ENCODE results near the gene AKT3. TPM values are rescaled to one million over a fixed set of nuclear protein-coding genes. Genes with fewer than 3 reads are reported as not detected.
"Not testable (repeated sequence)": the region's sequence is repeated elsewhere in the genome, so short reads cannot be mapped to it uniquely, and the experiment has no call there.

AKT3 gene
- total and polyA plus RNA-seq, 5 donors from 2014 or later, result 0.81 to 84.2 (median 2.8) TPM

GRCh38 chr1:243882276-243882675 is 32.2 kb upstream of the AKT3 start:
- Mint-ChIP-seq H3K36me3 (no peaks in the 10 kb centered on the region), H3K27me3 (peaks cover 33% of the 10 kb centered on the region), H3K9me3 (peaks cover 0 to 6% (median 0%) of the 10 kb centered on the region in 7 donors), H3K4me1 (no peaks in the 10 kb centered on the region), H3K27ac (no peak overlapping the region), H3K4me3 (no peak overlapping the region)
- Histone ChIP-seq H3K27ac (ENCODE audit: insufficient read depth, low read length, poor library complexity, severe bottlenecking) (no peak overlapping the region), H3K9me3 (ENCODE audit: control insufficient read depth in 2 of 2, low read length in 2 of 2) (no peaks in the 10 kb centered on the region), H3K4me3 (ENCODE audit: low read depth, low read length) (no peak overlapping the region), H3K4me1 (ENCODE audit: control insufficient read depth, insufficient read depth, low read length, poor library complexity, severe bottlenecking) (no peaks in the 10 kb centered on the region), H3K36me3 (ENCODE audit: control insufficient read depth, insufficient read depth, low read length) (no peaks in the 10 kb centered on the region), H3K27me3 (ENCODE audit: control insufficient read depth, insufficient read depth, low read length) (peaks cover 7% of the 10 kb centered on the region)
- DNase-seq (no peak), ATAC-seq (ENCODE audit: low read depth in 2 of 2) (no peak)

- H3K9me3 ChIP-seq (ENCODE audit: control insufficient read depth in 2 of 2, low read length in 2 of 2); ATAC-seq (ENCODE audit: low read depth in 2 of 2); DNase-seq; H3K4me1 Mint-ChIP-seq; H3K4me3 ChIP-seq (ENCODE audit: low read depth, low read length); H3K4me3 Mint-ChIP-seq; H3K36me3 ChIP-seq (ENCODE audit: control insufficient read depth, insufficient read depth, low read length); H3K27ac ChIP-seq (ENCODE audit: insufficient read depth, low read length, poor library complexity, severe bottlenecking); H3K27me3 ChIP-seq (ENCODE audit: control insufficient read depth, insufficient read depth, low read length); H3K4me1 ChIP-seq (ENCODE audit: control insufficient read depth, insufficient read depth, low read length, poor library complexity, severe bottlenecking); H3K27ac Mint-ChIP-seq; H3K36me3 Mint-ChIP-seq: not testable (repeated sequence)
- Mint-ChIP-seq H3K9me3 (peaks cover 0 to 17% (median 8%) of the 10 kb centered on the region in 7 donors), H3K27me3 (peaks cover 29% of the 10 kb centered on the region)
These were observed 27.0 kb upstream of the AKT3 start for GRCh38 chr1:243877058-243877457.

- H3K27me3 Mint-ChIP-seq, result peaks cover 48% of the 10 kb centered on the region
- Histone ChIP-seq H3K4me3 (ENCODE audit: low read depth, low read length) (no peak overlapping the region), H3K36me3 (ENCODE audit: control insufficient read depth, insufficient read depth, low read length) (no peaks in the 10 kb centered on the region), H3K4me1 (ENCODE audit: control insufficient read depth, insufficient read depth, low read length, poor library complexity, severe bottlenecking) (peaks cover 11% of the 10 kb centered on the region), H3K9me3 (ENCODE audit: control insufficient read depth in 2 of 2, low read length in 2 of 2) (no peaks in the 10 kb centered on the region), H3K27me3 (ENCODE audit: control insufficient read depth, insufficient read depth, low read length) (peaks cover 2% of the 10 kb centered on the region), H3K27ac (ENCODE audit: insufficient read depth, low read length, poor library complexity, severe bottlenecking) (no peak overlapping the region)
- peaks cover 0 to 4% (median 0%) of the 10 kb centered on the region in 7 donors for H3K9me3 Mint-ChIP-seq
- H3K4me1 Mint-ChIP-seq, result peaks cover 0 to 9% (median 7%) of the 10 kb centered on the region in 4 donors
- no peaks in the 10 kb centered on the region for H3K36me3 Mint-ChIP-seq
- DNase-seq (no peak), ATAC-seq (ENCODE audit: low read depth in 2 of 2) (no peak)
- peak overlapping the region in 1 of 4 donors; percentile 14 for H3K4me3 Mint-ChIP-seq
- H3K27ac Mint-ChIP-seq, result no peak overlapping the region
These were observed 5.7 kb upstream of the AKT3 start for GRCh38 chr1:243855616-243856318.

DNA sequence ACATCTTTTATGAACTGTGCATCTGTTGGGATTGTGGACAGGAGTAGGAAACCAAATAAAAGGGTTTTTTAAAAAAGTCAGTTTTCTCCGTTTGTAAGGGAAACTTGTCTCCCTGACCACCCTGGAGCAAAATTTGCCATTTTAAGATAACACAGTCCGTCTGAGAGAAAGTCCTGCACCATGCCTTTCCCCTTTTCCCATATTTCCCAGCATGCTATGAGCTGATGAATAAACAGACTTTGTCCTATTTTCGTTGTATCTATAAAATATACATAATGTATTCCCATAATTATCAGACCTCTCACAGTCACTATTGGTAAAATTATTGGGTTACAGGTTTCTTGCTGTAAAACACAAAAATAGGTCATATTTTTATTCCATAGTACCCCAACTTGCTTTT is 1.7 kb upstream of the AKT3 start:
- H3K27ac Mint-ChIP-seq, result peak overlapping the region; percentile 92 to 96 (median 93)
- H3K4me1 Mint-ChIP-seq, result peaks cover 8 to 22% (median 16%) of the 10 kb centered on the region in 4 donors
- peaks cover 17% of the 10 kb centered on the region for H3K4me1 ChIP-seq (ENCODE audit: control insufficient read depth, insufficient read depth, low read length, poor library complexity, severe bottlenecking)
- H3K27me3 Mint-ChIP-seq, result peaks cover 30% of the 10 kb centered on the region
- peak overlapping the region; percentile 89 to 91 (median 90) for H3K4me3 Mint-ChIP-seq
- DNase-seq, result no peak
- H3K9me3 Mint-ChIP-seq, result peaks cover 0 to 3% (median 0%) of the 10 kb centered on the region in 7 donors
- peak overlapping the region; percentile 71 for H3K4me3 ChIP-seq (ENCODE audit: low read depth, low read length)
- H3K36me3 ChIP-seq (ENCODE audit: control insufficient read depth, insufficient read depth, low read length), result no peaks in the 10 kb centered on the region
- H3K36me3 Mint-ChIP-seq, result no peaks in the 10 kb centered on the region
- no peak for ATAC-seq (ENCODE audit: low read depth in 2 of 2)
- no peak overlapping the region for H3K27ac ChIP-seq (ENCODE audit: insufficient read depth, low read length, poor library complexity, severe bottlenecking)
- H3K27me3 ChIP-seq (ENCODE audit: control insufficient read depth, insufficient read depth, low read length), result peaks cover 2% of the 10 kb centered on the region
- no peaks in the 10 kb centered on the region for H3K9me3 ChIP-seq (ENCODE audit: control insufficient read depth in 2 of 2, low read length in 2 of 2)

- Mint-ChIP-seq H3K27ac (peak overlapping the region; percentile 92 to 96 (median 93)), H3K9me3 (peaks cover 0 to 3% (median 0%) of the 10 kb centered on the region in 7 donors), H3K36me3 (no peaks in the 10 kb centered on the region), H3K4me1 (peaks cover 13 to 26% (median 20%) of the 10 kb centered on the region in 4 donors), H3K27me3 (peaks cover 25% of the 10 kb centered on the region), H3K4me3 (peak overlapping the region; percentile 89 to 91 (median 90))
- ATAC-seq (ENCODE audit: low read depth in 2 of 2) (no peak), DNase-seq (no peak)
- H3K27me3 ChIP-seq (ENCODE audit: control insufficient read depth, insufficient read depth, low read length), result peaks cover 2% of the 10 kb centered on the region
- H3K9me3 ChIP-seq (ENCODE audit: control insufficient read depth in 2 of 2, low read length in 2 of 2), result no peaks in the 10 kb centered on the region
- no peaks in the 10 kb centered on the region for H3K36me3 ChIP-seq (ENCODE audit: control insufficient read depth, insufficient read depth, low read length)
- H3K27ac ChIP-seq (ENCODE audit: insufficient read depth, low read length, poor library complexity, severe bottlenecking), result peak overlapping the region; percentile 91
- peaks cover 17% of the 10 kb centered on the region for H3K4me1 ChIP-seq (ENCODE audit: control insufficient read depth, insufficient read depth, low read length, poor library complexity, severe bottlenecking)
- H3K4me3 ChIP-seq (ENCODE audit: low read depth, low read length), result peak overlapping the region; percentile 71
These were observed 1.3 kb upstream of the AKT3 start for GRCh38 chr1:243851257-243851756.

DNA sequence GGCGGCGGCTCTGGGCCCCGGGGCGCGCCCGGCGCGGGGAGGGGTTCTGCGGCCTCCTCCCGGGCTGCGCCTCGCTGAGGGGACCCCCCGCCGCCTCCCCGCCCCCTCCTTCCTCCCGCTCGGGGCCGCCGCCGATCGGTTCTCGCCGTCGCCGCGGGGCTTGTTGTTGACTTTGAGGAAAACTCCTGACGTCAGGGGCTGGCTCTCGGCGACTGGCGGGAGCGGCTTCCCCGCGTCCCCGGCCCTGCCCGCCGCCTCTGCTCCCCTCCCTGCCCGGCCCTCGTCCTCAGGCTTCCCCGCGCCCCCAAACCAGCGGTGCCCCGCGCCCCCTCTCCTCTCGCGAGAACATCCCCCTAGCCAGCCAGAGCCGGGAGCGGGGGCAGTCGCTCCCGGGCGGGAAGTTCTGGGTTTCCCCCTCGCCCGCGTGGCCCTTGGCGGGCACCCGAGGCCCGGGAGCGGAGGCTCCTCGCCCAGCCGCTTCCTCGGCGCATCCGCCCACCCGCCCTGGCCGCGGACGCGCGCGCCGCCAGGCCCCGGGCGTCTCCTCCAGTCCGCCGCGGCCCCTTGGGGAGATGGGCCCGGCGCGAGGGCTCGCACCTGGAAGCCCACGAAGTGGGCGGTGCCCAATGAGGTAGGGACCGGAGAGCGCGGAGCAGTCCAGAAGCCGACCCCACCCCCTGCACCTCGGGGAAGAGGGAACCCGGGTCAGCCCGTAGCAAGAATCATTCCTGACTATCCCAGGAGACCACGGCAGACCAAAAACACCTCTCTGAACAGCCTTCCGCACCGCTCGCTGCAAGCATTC is 611 bp upstream of the AKT3 start:
- H3K36me3 Mint-ChIP-seq, result no peaks in the 10 kb centered on the region
- peak; percentile 47 to 79 (median 79) for DNase-seq
- peaks cover 0 to 3% (median 0%) of the 10 kb centered on the region in 7 donors for H3K9me3 Mint-ChIP-seq
- Histone ChIP-seq H3K4me3 (ENCODE audit: low read depth, low read length) (peak overlapping the region; percentile 71), H3K27me3 (ENCODE audit: control insufficient read depth, insufficient read depth, low read length) (no peaks in the 10 kb centered on the region), H3K9me3 (ENCODE audit: control insufficient read depth in 2 of 2, low read length in 2 of 2) (no peaks in the 10 kb centered on the region), H3K4me1 (ENCODE audit: control insufficient read depth, insufficient read depth, low read length, poor library complexity, severe bottlenecking) (peaks cover 17% of the 10 kb centered on the region), H3K36me3 (ENCODE audit: control insufficient read depth, insufficient read depth, low read length) (no peaks in the 10 kb centered on the region), H3K27ac (ENCODE audit: insufficient read depth, low read length, poor library complexity, severe bottlenecking) (peak overlapping the region; percentile 91)
- H3K4me1 Mint-ChIP-seq, result peaks cover 13 to 31% (median 24%) of the 10 kb centered on the region in 4 donors
- peaks cover 20% of the 10 kb centered on the region for H3K27me3 Mint-ChIP-seq
- H3K27ac Mint-ChIP-seq, result peak overlapping the region; percentile 92 to 96 (median 93)
- H3K4me3 Mint-ChIP-seq, result peak overlapping the region; percentile 89 to 91 (median 90)
- peak; percentile 24 to 36 for ATAC-seq (ENCODE audit: low read depth in 2 of 2)

GRCh38 chr1:243849421-243850201 is 432 bp downstream of the AKT3 start:
- H3K9me3 Mint-ChIP-seq, result peaks cover 0 to 3% (median 0%) of the 10 kb centered on the region in 7 donors
- peak overlapping the region; percentile 88 to 98 (median 94) for H3K4me3 Mint-ChIP-seq
- peak; percentile 37 to 40 for ATAC-seq (ENCODE audit: low read depth in 2 of 2)
- peak; percentile 31 to 68 (median 59) for DNase-seq
- peak overlapping the region in 2 of 3 donors; percentile 91 to 93 for H3K27ac Mint-ChIP-seq
- peaks cover 13 to 41% (median 26%) of the 10 kb centered on the region in 4 donors for H3K4me1 Mint-ChIP-seq
- H3K27ac ChIP-seq (ENCODE audit: insufficient read depth, low read length, poor library complexity, severe bottlenecking), result peak overlapping the region; percentile 91
- no peaks in the 10 kb centered on the region for H3K36me3 Mint-ChIP-seq
- H3K9me3 ChIP-seq (ENCODE audit: control insufficient read depth in 2 of 2, low read length in 2 of 2), result no peaks in the 10 kb centered on the region
- no peak overlapping the region for H3K4me3 ChIP-seq (ENCODE audit: low read depth, low read length)
- H3K36me3 ChIP-seq (ENCODE audit: control insufficient read depth, insufficient read depth, low read length), result no peaks in the 10 kb centered on the region
- peaks cover 17% of the 10 kb centered on the region for H3K4me1 ChIP-seq (ENCODE audit: control insufficient read depth, insufficient read depth, low read length, poor library complexity, severe bottlenecking)
- peaks cover 20% of the 10 kb centered on the region for H3K27me3 Mint-ChIP-seq
- no peaks in the 10 kb centered on the region for H3K27me3 ChIP-seq (ENCODE audit: control insufficient read depth, insufficient read depth, low read length)

Measured in CD4-positive, CD25-positive, alpha-beta regulatory T cell (primary cell).